ENCODE results near the gene MTM1.

MTM1 gene

GRCh38 chrX:150542846-150543229, 25.6 kb upstream of the MTM1 start:
- H3K27ac ChIP-seq = no peak overlapping the region
- CTCF ChIA-PET = no interaction called here
- TF ChIP-seq CTCF (conservative IDR thresholded peaks at IDR 0.05; ENCODE audit: low read depth) = no peak
- POLR2A ChIA-PET (ENCODE audit: low non-redundant PET) = no interaction called here
- DNase-seq (ENCODE audit: low spot score) = no peak

- no peak overlapping the region for H3K27ac ChIP-seq
- TF ChIP-seq CTCF (conservative IDR thresholded peaks at IDR 0.05; ENCODE audit: low read depth) = no peak
- ChIA-PET POLR2A (ENCODE audit: low non-redundant PET) (no interaction called here), CTCF (no interaction called here)
- no peak for DNase-seq (ENCODE audit: low spot score)
These were observed 24.9 kb upstream of the MTM1 start for GRCh38 chrX:150543230-150544155.

- ChIA-PET CTCF (no interaction called here), POLR2A (ENCODE audit: low non-redundant PET) (no interaction called here)
- TF ChIP-seq CTCF (conservative IDR thresholded peaks at IDR 0.05; ENCODE audit: low read depth) = no peak
- DNase-seq (ENCODE audit: low spot score) = peak; percentile 7
- no peak overlapping the region for H3K27ac ChIP-seq
These were observed 24.1 kb upstream of the MTM1 start for GRCh38 chrX:150544222-150544787.

GRCh38 chrX:150544835-150545770, 23.3 kb upstream of the MTM1 start:
- ChIA-PET CTCF (no interaction called here), POLR2A (ENCODE audit: low non-redundant PET) (no interaction called here)
- no peak for DNase-seq (ENCODE audit: low spot score)

GRCh38 chrX:150546711-150547153, 21.7 kb upstream of the MTM1 start:
- POLR2A ChIA-PET (ENCODE audit: low non-redundant PET) = no interaction called here
- no peak for DNase-seq (ENCODE audit: low spot score)
- no peak for TF ChIP-seq CTCF (conservative IDR thresholded peaks at IDR 0.05; ENCODE audit: low read depth)
- H3K27ac ChIP-seq = no peak overlapping the region
- CTCF ChIA-PET = interaction anchor here (0.6 kb wide), 1 partner anchor 158 kb away, joined by 3 read pairs; no protein-coding TSS in a partner anchor

More at GRCh38 chrX:150544835-150545770, 23.3 kb upstream of the MTM1 start:
- no peak for TF ChIP-seq CTCF (conservative IDR thresholded peaks at IDR 0.05; ENCODE audit: low read depth)
- no peak overlapping the region for H3K27ac ChIP-seq

Measured in RWPE1 (cell line).